ENCODE measurements around the gene CDC23. TPM values are rescaled to one million over a fixed set of nuclear protein-coding genes. Genes with fewer than 3 reads are reported as not detected.
"Not testable (repeated sequence)": the region's sequence is repeated elsewhere in the genome, so short reads cannot be mapped to it uniquely, and the experiment has no call there.

Gene CDC23
- polyA plus RNA-seq, 3 donors = 56.0 to 66.7 (median 60.3) TPM

DNA sequence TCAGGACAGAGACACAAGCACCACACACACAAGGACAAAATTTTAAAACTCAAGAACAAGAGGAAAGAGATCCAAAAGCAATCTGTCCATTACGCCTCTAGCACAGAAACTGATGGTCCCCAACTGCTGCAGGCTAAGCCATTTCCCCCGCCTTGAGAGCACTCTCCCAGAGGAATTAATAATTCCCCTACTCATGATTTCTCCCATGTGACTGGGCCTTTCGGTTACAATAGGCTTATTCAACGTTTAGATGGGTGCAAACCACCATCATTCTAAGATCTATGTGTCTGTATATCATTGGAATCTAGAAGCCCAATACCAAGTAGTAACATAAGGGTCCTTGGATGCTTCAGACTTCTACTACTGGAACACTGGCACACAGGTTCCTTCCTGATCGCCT, 53.5 kb downstream of the CDC23 start:
- DNase-seq = no peak

DNA sequence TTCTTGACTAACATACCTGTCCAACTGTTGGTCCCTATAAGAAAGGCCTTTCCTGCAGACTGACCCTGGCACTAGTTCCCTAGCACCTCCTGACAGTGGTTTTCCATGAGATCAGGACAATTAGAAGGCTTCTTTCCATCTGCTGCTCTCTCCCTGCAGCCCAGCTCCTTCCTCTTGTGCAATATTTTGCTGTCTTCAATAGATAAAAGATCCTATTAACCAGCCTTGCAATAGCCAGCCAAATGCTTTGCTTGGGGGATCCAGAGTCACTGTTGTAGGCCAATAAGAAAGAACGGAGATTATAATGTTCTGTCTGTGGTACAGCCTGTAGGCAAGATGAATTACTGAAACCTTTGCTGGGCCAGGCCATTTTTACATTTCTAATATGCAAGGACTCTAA, 55.5 kb downstream of the CDC23 start:
- no peak for DNase-seq

- not testable (repeated sequence) for DNase-seq
These were observed 57.1 kb downstream of the CDC23 start for GRCh38 chr5:138155977-138156376.

- peak; percentile 12 for DNase-seq
These were observed 63.6 kb downstream of the CDC23 start for GRCh38 chr5:138149530-138149929.

DNA sequence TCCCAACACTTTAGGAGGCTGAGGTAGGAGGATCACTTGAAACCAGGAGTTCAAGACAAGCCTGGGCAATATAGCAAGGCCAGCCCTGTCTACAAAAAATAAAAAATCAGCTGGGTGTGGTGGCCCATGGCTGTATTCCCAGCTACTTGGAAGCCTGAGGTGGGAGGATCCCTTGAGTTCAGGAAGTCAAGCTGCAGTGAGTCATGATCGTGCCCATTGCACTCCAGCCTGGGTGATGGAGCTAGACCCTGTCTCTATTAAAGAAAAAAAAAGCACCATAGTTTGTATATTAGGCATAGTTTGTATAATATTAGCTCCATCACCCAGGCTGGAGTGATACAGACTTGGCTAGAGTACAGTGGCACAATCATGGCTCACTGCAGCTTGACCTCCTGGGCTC, 64.3 kb downstream of the CDC23 start:
- DNase-seq = no peak

GRCh38 chr5:138143578-138143977, 69.5 kb downstream of the CDC23 start:
- DNase-seq = not testable (repeated sequence)

DNA sequence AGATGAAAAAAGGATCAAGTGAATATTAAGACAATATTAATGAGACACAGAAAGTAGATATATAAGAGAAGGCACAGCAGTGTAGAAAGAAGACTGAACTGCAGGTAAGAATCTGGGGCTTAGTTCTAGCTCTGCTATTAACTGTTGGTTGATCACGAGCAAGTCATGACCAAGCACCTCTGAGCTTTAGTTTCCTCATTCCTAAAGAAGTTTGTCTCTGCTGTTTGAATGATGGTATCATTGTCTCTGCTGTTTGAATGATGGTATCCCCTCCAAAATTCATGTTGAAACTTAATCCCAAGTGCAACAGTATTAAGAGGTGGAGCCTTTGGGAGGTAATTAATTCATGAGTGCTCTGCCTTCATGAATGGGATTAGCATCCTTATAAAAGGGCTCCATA, 71.4 kb downstream of the CDC23 start:
- DNase-seq = no peak

- no peak for DNase-seq
These were observed 72.9 kb downstream of the CDC23 start for GRCh38 chr5:138140268-138140667.

GRCh38 chr5:138139781-138140090, 73.4 kb downstream of the CDC23 start:
- DNase-seq = no peak

DNA sequence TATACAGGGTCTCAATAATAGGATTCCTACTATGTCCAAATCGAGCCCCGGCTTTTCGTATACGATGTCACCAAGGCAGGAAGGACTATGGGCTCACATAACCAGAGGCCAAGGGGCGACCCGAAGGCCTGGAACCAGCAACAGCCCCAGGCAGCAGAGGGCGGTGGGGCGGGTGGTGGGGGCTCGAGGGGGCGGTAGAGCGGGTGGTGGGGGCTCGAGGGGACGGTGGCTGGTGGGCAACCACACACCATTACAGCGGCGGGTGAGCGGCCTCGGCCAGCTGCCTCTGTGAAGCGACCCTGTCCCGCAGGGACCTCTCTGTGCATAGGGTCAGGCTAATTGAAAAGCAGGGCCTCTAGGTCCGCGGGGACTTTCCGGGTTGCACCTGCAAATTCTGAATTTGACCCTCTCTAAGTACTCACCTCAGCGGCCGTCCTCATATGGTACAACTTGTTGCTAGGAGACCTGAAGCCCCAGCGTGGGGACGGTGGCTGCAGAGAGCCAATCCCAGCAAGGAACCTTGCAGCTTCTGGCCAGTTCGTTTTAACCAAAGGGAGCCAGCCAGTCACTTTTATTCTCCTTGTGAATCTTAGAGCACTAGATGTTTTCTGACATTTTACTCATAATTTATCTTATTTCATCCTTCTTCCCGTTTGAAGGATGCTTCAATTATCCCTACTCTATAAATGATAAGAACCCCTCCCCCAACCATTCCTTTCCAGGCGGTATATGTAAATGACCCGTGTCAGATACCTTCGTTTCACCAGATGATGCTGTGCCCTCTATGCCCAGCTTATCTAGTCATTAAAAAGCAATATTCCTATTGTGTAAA, 74.0 kb downstream of the CDC23 start, which contains the start of gene NME5:
Gene NME5 (minus strand): TSS at position 480 of the 832 bp plus-strand sequence. CDS start 648 bp downstream, outside the sequence.
- DNase-seq = peak; percentile 84

Other genes with a start within 250 kb of the CDC23 start
- 10 to 100 TPM; 46.9 to 61.2 (median 54.2) TPM for gene FAM13B, start 180.2 kb downstream of the CDC23 start, polyA plus RNA-seq (ENCODE audit: insufficient read length in 3 of 3)
- gene WNT8A, start 129.3 kb downstream of the CDC23 start, polyA plus RNA-seq (ENCODE audit: insufficient read length in 3 of 3) = under 1 TPM; 0.09 to 0.25 (median 0.12) TPM
- 10 to 100 TPM; 16.8 to 26.5 (median 25.8) TPM for gene NME5, start 73.9 kb downstream of the CDC23 start, polyA plus RNA-seq (ENCODE audit: insufficient read length in 3 of 3)
- 100 to 1,000 TPM; 113 to 197 (median 169) TPM for gene BRD8, start 34.7 kb downstream of the CDC23 start, polyA plus RNA-seq (ENCODE audit: insufficient read length in 3 of 3)
- 10 to 100 TPM; 40.5 to 50.7 (median 41.1) TPM for gene KIF20A, start 34.2 kb downstream of the CDC23 start, polyA plus RNA-seq (ENCODE audit: insufficient read length in 3 of 3)
- gene GFRA3, start 61.3 kb upstream of the CDC23 start, polyA plus RNA-seq (ENCODE audit: insufficient read length in 3 of 3) = 1 to 10 TPM; 3.1 to 4.6 (median 3.2) TPM
- 1 to 10 TPM; 7.5 to 9.0 (median 8.9) TPM for gene CDC25C, start 118.5 kb upstream of the CDC23 start, polyA plus RNA-seq (ENCODE audit: insufficient read length in 3 of 3)
- 10 to 100 TPM; 31.6 to 39.7 (median 35.3) TPM for gene FAM53C, start 124.9 kb upstream of the CDC23 start, polyA plus RNA-seq (ENCODE audit: insufficient read length in 3 of 3)
- 100 to 1,000 TPM in 2 of 3 donors, 10 to 100 TPM in 1; 86.7 to 103 (median 101) TPM for gene KDM3B, start 139.4 kb upstream of the CDC23 start, polyA plus RNA-seq (ENCODE audit: insufficient read length in 3 of 3)
- gene REEP2, start 225.7 kb upstream of the CDC23 start, polyA plus RNA-seq (ENCODE audit: insufficient read length in 3 of 3) = 10 to 100 TPM; 11.4 to 13.9 (median 12.7) TPM